GM12892 (cell line): ENCODE results near the gene ATP8A2.

Source experiments
- POLR2A ChIP-seq: IDR thresholded peaks from 2 replicates; pipeline ENCODE4 v1.6.1; 2011; ENCODE audit warnings: low read depth, low read length, control low read depth
- POLR2AphosphoS5 ChIP-seq: IDR thresholded peaks from 2 replicates; pipeline ENCODE4 v1.6.1; 2011; ENCODE audit warnings: low read depth, low read length, control low read depth
- TAF1 ChIP-seq: IDR thresholded peaks from 2 replicates; pipeline ENCODE4 v1.6.1; 2011; ENCODE audit warnings: low read depth, mild to moderate bottlenecking, control low read depth, low read length, borderline replicate concordance

DNA sequence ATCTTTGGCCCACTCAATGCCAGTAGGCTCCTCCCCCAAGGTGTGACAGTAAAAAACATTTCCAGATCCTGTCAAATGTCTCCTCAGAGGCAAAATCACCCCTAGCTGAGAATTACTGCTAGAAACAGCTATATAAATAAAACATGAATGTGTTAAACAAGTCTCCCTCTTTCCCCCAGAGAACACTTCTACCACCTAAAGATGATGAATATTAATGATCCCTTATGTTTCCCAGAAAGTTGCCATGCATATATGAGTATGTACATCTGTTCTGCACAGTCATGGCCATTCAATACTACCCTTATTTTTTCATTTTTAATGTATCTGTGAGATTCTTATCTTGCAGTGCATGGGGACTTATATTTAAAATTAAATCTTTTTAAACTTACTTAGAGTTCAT, 450.0 kb downstream of the ATP8A2 start:
- TF ChIP-seq POLR2A (no peak), TAF1 (no peak), POLR2AphosphoS5 (no peak)
